HG03432 (cell line): Measurements from ENCODE around the gene LRRC59.
"Not testable (repeated sequence)": the region's sequence is repeated elsewhere in the genome, so short reads cannot be mapped to it uniquely, and the experiment has no call there.

ENCODE experiments used
- ATAC-seq: cut with Tn5 transposase; IDR thresholded peaks from one replicate; pipeline ENCODE4 v1.9.1; 2021; ENCODE audit warnings: mild to moderate bottlenecking, moderate library complexity; ENCODE audit not compliant: unreplicated experiment

LRRC59 gene

DNA sequence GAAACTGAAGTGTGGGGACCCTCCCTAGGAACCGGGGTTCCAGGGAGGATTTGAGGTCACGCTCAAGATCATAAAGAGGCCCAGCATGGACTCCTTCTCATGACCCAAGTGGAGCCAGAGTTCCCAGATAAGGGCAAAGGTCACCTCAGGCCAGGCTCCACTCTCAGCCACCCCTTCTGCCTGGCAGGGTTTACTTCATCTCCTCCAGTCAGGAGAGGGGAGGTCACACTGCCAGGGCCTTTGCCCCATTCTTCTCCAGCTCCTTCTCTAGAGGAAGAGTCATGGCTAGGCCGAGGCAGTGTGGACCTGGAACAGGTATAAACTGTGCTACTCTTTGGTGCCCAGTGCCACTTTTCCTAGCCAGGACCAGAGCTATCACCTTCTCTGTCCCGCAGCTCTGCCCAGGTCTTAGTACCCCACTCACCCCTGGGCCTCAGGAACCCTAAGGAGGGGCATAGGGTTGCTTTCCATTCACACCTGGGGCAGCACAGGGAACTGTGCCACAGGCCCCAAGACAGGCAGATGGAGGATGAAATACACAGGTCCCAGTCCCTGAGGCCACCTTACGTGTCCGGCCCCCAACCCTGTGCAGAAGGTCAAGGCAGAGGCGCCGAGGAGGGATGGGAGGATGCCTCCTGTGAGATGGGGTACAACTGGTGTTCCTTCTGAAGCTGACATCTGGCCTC lies 27.8 kb upstream of the LRRC59 start:
- ATAC-seq: no peak

DNA sequence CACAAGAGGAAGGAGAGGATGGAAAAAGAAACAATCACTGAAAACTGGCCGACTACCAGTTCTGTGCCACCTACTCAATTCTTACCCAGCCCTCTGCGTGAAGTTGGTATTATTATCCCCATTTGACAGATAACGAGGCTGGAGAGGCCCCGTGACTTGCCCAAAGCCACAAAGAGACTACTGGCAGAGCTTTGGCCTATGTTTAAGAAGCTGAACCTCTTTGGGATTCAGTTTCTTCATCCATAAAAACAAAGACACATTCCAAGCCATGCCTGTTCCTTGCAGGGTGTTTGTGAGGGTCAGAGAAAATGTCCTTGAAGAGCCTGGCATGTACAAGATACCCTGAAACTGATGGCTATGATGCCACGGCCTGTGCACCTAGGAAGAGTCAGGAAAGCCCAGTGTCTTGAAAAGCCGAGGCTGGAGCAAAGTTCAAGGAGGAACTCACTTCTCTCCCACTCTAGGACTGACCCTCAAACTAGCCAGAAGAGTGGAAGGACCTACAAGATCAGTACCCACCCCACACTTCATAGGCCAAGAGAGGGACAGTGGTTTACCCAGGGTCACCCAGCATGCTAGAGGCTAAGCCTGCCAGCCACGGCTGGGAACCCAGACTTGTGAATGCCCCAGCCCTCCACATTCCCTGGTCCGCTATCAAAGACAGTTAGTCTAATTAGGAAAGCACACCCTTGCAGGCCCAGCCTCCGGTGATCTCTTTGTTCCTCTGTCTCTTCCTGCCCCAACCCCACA lies 27.1 kb upstream of the LRRC59 start:
- no peak for ATAC-seq

DNA sequence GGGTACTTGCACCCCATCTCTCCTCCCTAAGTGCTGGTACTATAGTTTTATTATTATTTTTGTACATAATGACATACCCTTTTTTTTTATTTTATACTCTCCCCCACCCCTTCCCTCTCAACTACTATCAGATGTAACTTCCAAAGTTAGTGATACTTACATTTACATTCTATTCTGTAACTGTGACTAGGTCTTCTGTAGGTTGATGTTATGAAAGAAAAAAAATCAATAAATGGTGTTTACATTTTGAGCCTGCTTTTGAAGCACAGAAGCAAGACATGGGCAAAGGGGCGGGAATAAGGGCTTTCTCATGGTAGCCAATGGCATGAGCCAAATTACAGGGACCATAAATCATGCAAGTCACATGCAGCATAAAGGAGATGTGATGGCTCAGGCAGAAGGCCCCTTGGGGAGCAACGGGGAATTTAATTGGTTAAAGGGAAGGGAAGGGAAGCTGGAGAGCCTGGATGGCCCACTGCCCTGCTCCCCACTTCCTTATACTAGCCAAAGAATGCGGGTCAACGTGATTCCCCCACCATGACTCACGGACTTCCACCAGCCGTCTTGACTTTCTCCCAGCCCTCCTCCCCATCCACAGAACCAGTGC lies 26.3 kb upstream of the LRRC59 start:
- no peak for ATAC-seq

DNA sequence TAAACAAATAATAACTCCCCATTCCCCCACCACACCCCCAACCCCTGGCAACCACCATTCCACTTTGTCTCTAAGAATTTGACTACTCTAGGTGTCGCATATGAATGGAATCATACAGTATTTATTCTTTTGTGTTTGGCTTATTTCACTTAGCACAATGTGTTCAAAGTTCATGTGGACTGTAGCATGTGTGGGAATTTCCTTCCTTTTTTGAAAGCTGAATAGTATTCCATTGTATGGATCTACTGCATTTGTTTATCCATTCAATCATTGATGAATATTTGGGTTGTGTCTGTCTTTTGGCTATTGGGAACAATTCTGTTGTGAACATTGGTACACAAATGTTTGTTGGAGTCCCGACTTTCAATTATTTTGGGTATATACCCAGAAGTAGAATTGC lies 25.4 kb upstream of the LRRC59 start:
- no peak for ATAC-seq

DNA sequence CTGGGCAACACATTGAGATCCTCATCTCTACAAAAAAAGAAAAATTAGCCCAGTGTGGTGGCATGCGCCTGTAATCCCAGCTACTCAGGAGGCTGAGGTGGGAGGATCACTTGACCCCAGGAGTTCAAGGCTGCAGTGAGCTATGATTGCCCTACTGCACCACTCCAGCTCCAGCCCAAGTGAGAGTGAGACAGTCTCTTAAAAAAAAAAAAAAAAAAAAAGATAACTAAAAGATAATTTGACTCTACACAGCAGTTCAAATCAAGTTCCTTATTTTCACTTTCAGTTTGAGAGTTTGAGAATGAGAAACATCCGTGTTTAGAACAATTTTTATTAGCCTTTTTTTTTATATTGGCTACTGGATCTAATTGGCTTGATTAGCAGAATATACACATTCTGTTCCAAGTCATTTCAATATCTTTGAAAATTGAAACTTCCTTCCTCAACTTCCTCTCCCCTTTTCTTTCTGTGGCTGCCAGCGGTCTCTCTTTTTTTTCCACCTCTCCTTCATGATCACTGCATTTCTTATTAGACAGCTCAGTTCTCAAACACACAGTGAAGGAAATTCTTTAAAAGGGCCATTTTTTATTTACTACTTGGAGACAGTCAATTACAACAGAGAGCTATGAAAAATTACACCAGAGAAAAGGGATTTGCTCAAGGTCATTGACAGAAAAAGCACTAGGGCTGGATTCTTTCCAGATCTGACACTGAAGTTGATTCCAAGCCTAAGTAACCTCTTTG lies 24.2 kb upstream of the LRRC59 start:
- ATAC-seq: no peak

DNA sequence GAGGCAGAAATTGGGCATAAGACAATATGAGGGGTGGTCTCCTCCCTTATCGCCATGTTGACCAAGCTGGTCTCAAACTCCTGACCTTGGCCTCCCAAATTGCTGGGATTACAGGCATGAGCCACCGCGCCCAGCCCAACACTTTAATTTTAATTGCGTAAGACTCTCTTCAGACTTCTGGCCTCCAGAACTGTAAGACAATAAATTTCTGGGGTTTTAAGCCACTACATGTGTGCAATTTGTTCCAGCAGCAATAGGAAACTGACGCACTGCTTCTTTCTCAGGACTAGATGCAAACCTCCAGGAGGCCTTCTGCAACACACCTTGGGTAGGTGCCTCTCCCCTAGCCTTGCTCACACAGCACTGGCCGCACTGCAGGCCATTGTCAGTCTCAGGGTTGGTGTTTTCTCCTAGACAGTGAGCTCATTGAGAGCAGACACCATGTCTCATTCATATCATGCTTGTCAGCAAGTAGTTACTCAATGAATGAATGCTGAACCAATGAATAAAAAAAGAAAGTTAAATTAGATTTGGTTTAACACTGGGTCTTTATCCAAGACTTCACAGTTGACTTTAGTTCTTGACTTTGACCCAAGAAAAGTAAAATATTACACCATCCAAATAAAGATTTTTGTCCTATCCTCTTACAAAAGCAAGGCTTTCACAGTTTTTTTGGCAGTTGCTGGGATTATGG lies 23.2 kb upstream of the LRRC59 start:
- no peak for ATAC-seq

DNA sequence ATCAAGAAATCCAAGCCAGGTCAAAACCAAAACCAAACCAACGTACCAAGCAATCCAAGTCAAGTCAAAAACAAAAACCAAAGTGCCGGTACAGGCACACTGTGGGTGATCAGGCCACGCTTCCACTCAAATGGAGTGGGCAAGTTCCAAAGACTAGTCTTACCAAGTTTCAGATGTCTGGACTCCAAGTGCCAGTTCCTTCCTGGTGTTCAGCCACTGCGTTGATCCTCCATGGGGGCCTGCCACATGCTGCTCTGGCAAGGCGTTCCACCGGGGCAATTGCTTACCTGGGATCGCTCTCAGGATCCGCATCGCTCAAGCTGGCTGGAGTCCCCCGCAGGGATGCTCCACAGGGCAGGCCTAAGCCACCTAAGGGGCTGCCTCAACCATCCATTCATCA lies 22.3 kb upstream of the LRRC59 start:
- not testable (repeated sequence) for ATAC-seq

DNA sequence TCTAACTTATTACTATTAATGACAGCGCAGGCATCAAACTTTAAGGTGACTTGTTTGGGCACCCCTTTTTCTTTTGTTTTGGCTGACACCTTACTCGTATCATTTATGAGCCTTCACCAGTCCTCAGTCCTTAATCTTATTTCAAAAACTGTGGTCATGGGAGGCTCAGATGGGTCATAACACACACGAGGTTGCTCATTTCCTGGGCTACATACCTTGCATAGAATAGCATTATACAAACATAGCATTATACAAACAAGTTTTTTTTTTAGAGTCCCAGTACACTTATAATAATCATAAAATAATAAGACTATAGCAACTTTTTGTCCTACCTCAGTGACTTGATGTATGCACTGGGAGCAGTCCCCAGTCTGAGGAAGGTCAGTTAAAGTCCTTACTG lies 17.5 kb upstream of the LRRC59 start:
- no peak for ATAC-seq

DNA sequence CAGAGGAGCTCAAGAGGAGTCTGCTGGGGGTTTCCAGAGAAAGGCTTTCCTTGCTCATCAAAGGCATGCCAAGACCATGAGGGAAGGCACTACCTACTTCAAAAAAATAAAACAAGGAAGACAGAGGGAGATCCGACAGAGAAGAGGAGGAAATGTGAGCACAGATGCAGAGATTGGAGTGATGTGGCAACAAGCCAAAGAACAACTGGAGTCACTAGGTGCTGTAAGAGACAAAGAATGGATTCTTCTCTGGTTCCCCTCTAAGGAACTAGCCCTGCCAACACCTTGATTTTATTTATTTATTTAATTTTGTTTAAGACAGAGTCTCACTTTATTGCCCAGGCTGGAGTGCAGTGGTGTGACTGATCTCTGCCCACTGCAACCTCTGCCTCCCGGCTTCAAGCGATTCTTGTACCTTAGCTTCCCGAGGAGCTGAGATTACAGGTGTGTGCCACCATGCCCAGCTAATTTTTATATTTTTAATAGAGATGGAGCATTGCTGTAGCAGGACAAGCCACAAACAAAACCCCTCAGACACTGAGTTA lies 14.9 kb upstream of the LRRC59 start:
- no peak for ATAC-seq

DNA sequence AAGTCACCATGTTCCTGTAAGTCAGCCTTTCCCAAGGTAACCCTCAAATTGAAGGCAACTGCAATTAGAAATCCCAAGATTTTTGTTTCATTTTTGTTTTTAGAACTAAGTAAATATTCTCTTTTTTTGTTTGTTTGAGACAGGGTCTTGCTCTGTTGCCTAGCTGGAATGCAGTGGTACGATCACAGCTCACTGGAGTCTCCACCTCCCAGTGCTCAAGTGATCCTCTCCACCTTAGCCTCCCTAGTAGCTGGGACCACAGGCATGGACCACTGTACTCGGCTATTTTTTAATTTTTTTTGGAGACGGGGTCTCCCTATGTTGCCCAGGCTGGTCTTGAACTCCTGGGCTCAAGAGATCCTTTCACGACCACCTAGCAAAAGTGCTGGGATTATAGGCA lies 10.6 kb upstream of the LRRC59 start:
- ATAC-seq: no peak

DNA sequence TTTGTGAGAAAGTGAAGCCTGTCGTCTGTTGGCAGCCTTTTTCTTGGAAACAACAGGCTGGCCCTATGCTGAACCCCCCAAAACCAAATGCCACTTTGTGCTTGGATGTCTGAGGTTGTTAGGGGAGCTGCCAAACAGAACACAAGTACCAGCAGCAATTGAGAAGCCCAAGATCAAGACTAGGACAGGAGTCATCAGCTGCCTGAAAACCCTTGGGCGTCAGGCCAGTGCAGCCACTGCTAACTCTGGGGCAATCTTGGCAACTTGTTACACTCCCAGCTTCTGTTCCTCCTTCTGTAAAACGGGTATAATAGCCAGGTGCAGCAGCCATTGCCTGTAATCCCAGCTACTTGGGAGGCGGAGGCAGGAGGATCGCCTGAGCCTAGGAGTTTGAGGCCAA lies 9.3 kb upstream of the LRRC59 start:
- ATAC-seq: no peak

DNA sequence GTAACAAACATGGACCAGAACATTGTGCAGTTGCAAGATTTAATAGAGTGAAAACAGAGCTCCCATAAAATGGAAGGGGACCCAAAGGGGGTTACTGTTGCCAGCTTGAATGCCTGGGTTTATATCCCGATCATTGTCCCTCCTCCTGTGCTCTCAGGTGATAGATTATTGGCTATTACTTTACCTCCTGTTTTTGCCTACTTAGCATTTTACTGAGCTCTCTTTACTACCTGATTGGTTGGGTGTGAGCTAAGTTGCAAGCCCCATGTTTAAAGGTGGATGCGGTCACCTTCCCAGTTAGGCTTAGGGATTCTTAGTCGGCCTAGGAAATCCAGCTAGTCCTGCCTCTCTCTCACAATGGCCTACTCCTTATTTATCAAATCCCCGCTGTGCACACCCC lies 8.0 kb upstream of the LRRC59 start:
- not testable (repeated sequence) for ATAC-seq

DNA sequence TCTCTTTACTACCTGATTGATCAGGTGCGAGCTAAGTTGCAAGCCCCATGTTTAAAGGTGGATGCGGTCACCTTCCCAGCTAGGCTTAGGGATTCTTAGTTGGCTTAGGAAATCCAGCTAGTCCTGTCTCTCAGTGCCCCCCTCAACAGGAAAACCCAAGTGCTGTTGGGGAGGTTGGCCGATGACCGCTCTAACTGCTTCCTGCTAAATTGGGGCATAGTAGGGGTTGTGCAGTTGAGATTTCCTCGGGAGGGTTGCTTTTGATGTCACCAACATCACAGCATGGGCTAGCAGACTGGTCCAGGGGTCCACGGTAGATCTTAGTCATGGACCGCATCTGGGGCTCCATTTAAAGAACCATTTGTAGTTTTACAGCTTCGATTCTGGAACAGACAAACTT lies 2.3 kb upstream of the LRRC59 start:
- not testable (repeated sequence) for ATAC-seq

DNA sequence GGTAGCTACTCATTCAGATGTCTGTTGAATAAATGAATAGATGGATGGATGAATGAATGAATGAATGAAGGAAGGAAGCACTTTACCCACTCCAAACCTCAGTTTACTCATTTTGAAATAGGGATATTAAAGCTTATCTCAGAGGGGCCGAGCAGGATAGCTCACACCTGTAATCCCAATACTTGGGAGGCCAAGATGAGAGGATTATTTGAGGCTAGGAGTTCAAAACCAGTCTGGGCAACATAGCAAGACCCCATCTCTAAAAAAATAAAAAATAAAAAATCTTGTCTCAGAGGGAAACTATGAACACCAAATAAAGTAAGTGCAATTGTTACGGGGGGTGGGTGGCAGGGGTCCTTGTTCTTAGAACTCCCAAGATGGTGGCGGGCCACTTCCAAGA lies 1.3 kb upstream of the LRRC59 start:
- ATAC-seq: not testable (repeated sequence)

DNA sequence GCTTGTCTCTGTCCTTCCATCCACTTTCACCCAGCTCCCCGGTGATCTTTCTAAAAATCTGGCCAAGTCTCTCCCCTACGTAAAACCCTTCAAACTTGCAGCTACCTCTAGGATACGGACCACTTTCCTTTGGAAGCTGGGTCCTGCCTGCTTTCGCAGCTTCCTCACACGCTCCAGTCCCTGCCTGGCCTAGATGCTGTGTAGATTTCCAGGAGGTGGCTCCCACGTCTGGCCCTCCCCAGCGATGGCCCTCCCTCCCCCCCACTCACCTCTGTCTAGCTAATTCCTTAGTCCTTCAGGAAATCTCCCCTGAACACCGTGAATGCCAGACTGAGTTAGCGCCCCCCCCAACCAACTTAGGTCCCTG lies 579 bp upstream of the LRRC59 start:
- ATAC-seq: no peak

DNA sequence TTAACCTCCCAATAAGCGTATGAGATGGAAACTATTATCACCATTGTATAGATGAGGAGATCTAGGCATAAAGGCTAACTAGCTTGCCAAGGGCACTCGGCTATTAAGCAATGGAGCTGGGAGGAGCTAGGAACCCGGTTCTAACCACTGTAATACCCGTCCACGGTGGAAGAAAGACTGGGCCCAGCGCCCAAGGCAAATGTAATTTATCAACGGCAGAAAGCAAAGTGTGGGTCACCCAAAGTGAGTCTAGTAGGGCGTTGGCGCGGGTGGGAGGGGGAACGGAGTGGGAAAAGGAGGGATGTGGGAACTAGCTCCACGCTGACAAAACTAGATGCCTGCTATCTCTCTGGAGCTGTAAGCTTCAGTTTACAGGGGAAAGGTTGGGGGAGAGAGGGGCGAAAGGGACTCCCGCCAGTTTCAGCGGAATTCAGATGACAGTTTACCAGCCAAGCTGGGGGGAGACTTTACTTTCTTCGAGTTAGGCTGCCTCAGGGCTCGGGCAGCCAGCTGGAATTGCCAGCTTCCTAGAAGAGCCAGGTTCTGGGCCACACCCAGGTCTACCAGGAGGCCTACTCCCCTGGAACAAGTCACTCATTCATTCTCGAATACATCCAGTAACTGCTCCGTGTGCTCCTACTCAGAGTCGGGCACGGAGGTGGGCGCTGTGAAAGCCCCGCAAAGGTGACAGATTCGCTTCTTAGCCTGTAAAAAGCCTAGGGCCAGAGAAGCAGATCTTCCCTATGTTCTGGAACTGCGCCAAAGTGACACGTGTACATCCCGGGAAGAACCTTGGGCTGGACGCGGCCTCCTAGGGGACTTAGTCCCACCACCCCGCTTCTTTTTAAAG lies 837 bp downstream of the LRRC59 start:
- ATAC-seq: peak; percentile 13

DNA sequence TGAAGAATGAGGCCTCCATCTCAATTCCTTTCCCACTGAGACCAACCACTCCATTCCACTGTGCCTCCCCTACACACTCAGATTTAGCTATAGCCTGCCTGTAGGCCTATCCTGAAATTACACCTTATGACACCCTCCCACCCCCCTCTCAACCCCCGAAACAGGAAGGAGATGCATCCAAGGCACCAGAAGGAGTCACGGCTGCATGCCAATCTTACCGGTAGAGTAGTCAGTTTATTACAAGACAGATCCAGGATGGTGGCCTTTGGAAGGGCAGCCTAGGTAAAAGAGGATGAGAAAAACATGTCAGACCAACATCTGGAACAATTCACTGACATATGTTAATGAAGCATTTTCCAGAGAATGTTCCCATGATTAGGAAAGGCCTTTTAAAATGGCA lies 2.6 kb downstream of the LRRC59 start:
- no peak for ATAC-seq

DNA sequence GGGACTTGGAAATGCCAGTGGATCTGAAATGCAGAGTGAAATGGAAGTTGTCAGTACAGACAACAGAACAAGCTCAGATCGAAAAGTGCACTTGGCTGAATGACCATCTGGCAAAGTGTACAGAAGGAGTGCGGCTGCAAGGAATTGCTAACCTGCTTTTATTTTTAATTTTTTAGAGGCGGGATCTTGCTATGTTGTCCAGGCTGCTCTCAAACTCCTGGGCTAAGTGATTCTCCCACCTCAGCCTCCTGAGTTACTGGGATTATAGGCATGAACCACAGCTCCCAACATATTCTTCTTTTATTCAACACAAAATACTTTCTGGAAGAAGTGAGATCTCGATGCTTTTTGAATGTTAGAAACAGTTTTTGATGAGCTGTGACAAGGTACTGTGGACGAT lies 3.6 kb downstream of the LRRC59 start:
- ATAC-seq: no peak

DNA sequence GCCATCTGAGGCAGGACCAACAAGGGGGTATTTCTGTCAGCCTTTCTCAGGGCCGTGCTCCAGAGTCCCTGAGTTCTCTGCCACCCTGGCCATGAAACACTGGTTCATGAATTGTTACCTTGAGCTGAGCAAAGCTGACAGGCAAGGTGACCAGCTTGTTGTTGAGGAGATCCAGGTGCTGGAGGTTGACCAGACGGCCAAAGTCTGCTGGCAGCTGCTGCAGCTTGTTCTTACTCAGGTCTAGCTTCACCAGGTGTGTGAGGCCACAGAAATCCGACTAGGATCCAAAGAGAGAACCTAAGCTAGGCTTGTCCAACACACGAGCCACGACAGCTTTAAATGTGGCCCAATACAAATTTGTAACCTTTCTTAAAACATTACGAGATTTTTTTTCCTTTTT lies 4.7 kb downstream of the LRRC59 start:
- no peak for ATAC-seq

DNA sequence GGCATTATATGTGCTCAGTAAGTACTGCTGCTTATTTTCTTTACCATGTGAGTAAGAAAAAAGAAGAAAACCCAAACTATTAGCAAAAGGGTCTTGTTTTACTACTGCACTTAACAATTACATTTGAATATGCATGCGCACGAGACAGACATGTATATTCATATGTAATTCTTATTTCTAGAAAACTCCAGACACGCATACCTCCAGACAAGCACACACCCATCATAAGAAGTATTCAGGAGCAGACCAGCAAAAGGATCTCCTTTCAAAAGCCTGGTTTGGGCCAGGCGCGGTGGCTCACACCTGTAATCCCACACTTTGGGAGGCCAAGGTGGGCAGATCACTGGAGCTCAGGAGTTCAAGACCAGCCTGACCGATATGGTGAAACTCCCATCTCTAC lies 7.8 kb downstream of the LRRC59 start:
- ATAC-seq: no peak
